Fibroblast of lung (primary cell): Measurements from ENCODE around the gene FKBP1A. TPM values are rescaled to one million over a fixed set of nuclear protein-coding genes. Genes with fewer than 3 reads are reported as not detected.
A peak's percentile ranks its signal among the peaks of the same experiment; 100 is the strongest.

Source experiments
- DNase-seq, 2 donors: peaks; one replicate each; pipeline versions ENCODE4 v3.0.0 to v3.0.0-alpha.2; 2010; ENCODE audit warnings: low read depth in 2 of 2
- H2AFZ ChIP-seq: 2 replicates; pipeline ENCODE4 v1.5.1; 2012; ENCODE audit warnings: low read length, control low read depth, inconsistent platforms
- H3K27ac ChIP-seq: 2 replicates; pipeline ENCODE4 v1.5.1; 2011; ENCODE audit warnings: low read length, control low read depth; ENCODE audit not compliant: insufficient read depth
- H3K27me3 ChIP-seq: 2 replicates; pipeline ENCODE4 v1.5.1; 2011; ENCODE audit warnings: mild to moderate bottlenecking, low read length; ENCODE audit not compliant: control insufficient read depth, insufficient read depth
- H3K36me3 ChIP-seq: 2 replicates; pipeline ENCODE4 v1.5.1; 2011; ENCODE audit warnings: low read length; ENCODE audit not compliant: control insufficient read depth, insufficient read depth
- H3K4me1 ChIP-seq: 2 replicates; pipeline ENCODE4 v1.5.1; 2011; ENCODE audit warnings: low read length; ENCODE audit not compliant: control insufficient read depth, insufficient read depth; ENCODE audit errors: extremely low read depth
- H3K4me2 ChIP-seq: 2 replicates; pipeline ENCODE4 v1.5.1; 2011; ENCODE audit warnings: low read length, control low read depth; ENCODE audit not compliant: insufficient read depth; ENCODE audit errors: extremely low read depth
- H3K4me3 ChIP-seq, 4 experiments: fragments of 200-600 bp in 1 of 4; sonication (generic) in 1 of 4; replicated peaks in 1 of 4; 2 replicates each; pipeline ENCODE4 v1.5.1; 2011 to 2016; ENCODE audit warnings: low read length in 4 of 4, low read depth in 3 of 4, mild to moderate bottlenecking in 3 of 4, control low read depth in 2 of 4, inconsistent platforms in 1 of 4, mixed read lengths in 1 of 4; ENCODE audit not compliant: insufficient read depth in 1 of 4; ENCODE audit errors: control extremely low read depth in 1 of 4
- H3K79me2 ChIP-seq: 2 replicates; pipeline ENCODE4 v1.5.1; 2012; ENCODE audit warnings: mild to moderate bottlenecking, low read length, inconsistent platforms; ENCODE audit not compliant: control insufficient read depth, insufficient read depth
- H3K9ac ChIP-seq: 2 replicates; pipeline ENCODE4 v1.5.1; 2011; ENCODE audit warnings: mild to moderate bottlenecking, low read length, control low read depth; ENCODE audit not compliant: insufficient read depth
- H3K9me3 ChIP-seq: 2 replicates; pipeline ENCODE4 v1.5.1; 2012; ENCODE audit warnings: low read depth, low read length; ENCODE audit not compliant: control insufficient read depth, insufficient read depth
- H4K20me1 ChIP-seq: 2 replicates; pipeline ENCODE4 v1.5.1; 2011; ENCODE audit warnings: low read length; ENCODE audit not compliant: control insufficient read depth, insufficient read depth; ENCODE audit errors: extremely low read depth
- CTCF ChIP-seq, 2 donors: IDR thresholded peaks in 1 of 2; conservative IDR thresholded peaks in 1 of 2; 1 replicate in 1 of 2; 2 replicates in 1 of 2; pipeline ENCODE4 v1.5.1; 2011 to 2012; ENCODE audit warnings: low read length in 2 of 2, control low read depth in 1 of 2, inconsistent platforms in 1 of 2, low read depth in 1 of 2, mild to moderate bottlenecking in 1 of 2
- EZH2 ChIP-seq: IDR thresholded peaks from 2 replicates; pipeline ENCODE4 v1.5.1; 2012; ENCODE audit warnings: low read length, control low read depth, mild to moderate bottlenecking; ENCODE audit errors: missing control alignments
- polyA plus RNA-seq, 2 donors: library from polyadenylated mRNA; depleted of rRNA in 1 of 2; stranded (reverse) in 1 of 2; unstranded in 1 of 2; fragments of >200 nt; gene quantifications; 2 replicates each; pipeline ENCODE4 v1.2.1, GENCODE V29; 2011 to 2012; ENCODE audit warnings: missing spikeins in 1 of 2
- total RNA-seq: library from RNA; depleted of rRNA; stranded (reverse); fragments of >200 nt; gene quantifications from 2 replicates; pipeline ENCODE4 v1.2.1, GENCODE V29; 2014

FKBP1A gene
- total and polyA plus RNA-seq, 2 donors (not counting 1 experiment from before 2014, with no cell fraction given), result 120 to 440 TPM

DNA sequence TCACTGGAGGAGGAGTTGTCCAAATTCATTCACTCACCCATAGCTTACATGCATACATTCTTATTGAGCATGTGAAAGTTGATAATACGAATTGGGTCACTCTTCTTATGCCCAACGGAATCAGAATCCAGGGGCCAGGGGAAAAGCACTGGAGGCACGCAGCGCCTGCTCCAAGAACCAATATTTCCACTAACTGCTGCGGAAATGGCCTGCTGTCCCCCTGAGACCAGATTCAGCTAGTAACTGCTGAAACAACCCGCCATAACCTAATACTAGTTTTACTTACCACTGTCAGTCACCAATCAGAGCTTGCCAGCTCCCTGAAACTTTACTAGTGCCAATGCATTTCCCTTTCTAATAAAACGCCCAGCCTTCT lies 641 bp upstream of the FKBP1A start:
- H3K9me3 ChIP-seq, result no peaks in the 10 kb centered on the region
- no peaks in the 10 kb centered on the region for H3K27me3 ChIP-seq
- TF ChIP-seq CTCF (conservative IDR thresholded peaks at IDR 0.05 in 1 of 2, IDR thresholded peaks at IDR 0.05 in 1 of 2; ENCODE audit: low read depth in 1 of 2, low read length in 2 of 2), result no peak
- TF ChIP-seq EZH2, result no peak
- DNase-seq, result no peak
- H3K27ac ChIP-seq, result peak overlapping the region; percentile 79
- H3K9ac ChIP-seq, result no peak overlapping the region
- H3K79me2 ChIP-seq, result peaks cover 42% of the 10 kb centered on the region
- H4K20me1 ChIP-seq, result no peaks in the 10 kb centered on the region
- H3K4me2 ChIP-seq, result peak overlapping the region; percentile 96
- peaks cover 16% of the 10 kb centered on the region for H3K4me1 ChIP-seq
- H3K36me3 ChIP-seq, result peaks cover 2% of the 10 kb centered on the region
- peak overlapping the region; percentile 92 for H2AFZ ChIP-seq
- H3K4me3 ChIP-seq, result peak overlapping the region; percentile 85 to 94 (median 92)

DNA sequence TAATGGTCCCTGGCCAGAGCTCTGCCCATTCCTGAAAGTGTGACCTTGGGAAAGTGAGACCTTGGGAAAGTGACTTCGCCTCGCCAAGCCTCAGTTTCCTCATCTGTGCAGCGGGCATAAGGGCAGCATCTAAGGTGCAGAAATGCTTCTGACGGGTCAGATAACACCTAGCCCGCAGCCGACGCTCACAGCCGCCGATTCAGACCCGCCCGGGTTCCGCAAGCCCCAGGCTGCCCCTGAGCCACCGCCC lies 486 bp downstream of the FKBP1A start:
- Histone ChIP-seq H2AFZ (no peak overlapping the region), H3K4me3 (peak overlapping the region; percentile 85 to 96 (median 92)), H4K20me1 (no peaks in the 10 kb centered on the region), H3K9me3 (no peaks in the 10 kb centered on the region), H3K27ac (peak overlapping the region; percentile 74), H3K4me1 (peaks cover 19% of the 10 kb centered on the region), H3K79me2 (peaks cover 53% of the 10 kb centered on the region), H3K27me3 (no peaks in the 10 kb centered on the region), H3K4me2 (peak overlapping the region; percentile 89), H3K36me3 (peaks cover 2% of the 10 kb centered on the region), H3K9ac (peak overlapping the region; percentile 73)
- no peak for DNase-seq
- no peak for TF ChIP-seq CTCF (conservative IDR thresholded peaks at IDR 0.05 in 1 of 2, IDR thresholded peaks at IDR 0.05 in 1 of 2; ENCODE audit: low read depth in 1 of 2, low read length in 2 of 2)
- no peak for TF ChIP-seq EZH2

GRCh38 chr20:1391640-1392442 lies 1.0 kb downstream of the FKBP1A start:
- Histone ChIP-seq H3K79me2 (peaks cover 59% of the 10 kb centered on the region), H2AFZ (no peak overlapping the region), H3K27ac (peak overlapping the region; percentile 74), H3K4me2 (peak overlapping the region; percentile 89), H3K4me3 (peak overlapping the region; percentile 85 to 96 (median 92)), H4K20me1 (no peaks in the 10 kb centered on the region), H3K4me1 (peaks cover 19% of the 10 kb centered on the region), H3K27me3 (no peaks in the 10 kb centered on the region), H3K9ac (peak overlapping the region; percentile 73), H3K36me3 (peaks cover 2% of the 10 kb centered on the region), H3K9me3 (no peaks in the 10 kb centered on the region)
- peak; percentile 48 to 63 for DNase-seq
- TF ChIP-seq CTCF (conservative IDR thresholded peaks at IDR 0.05 in 1 of 2, IDR thresholded peaks at IDR 0.05 in 1 of 2; ENCODE audit: low read depth in 1 of 2, low read length in 2 of 2) (no peak), EZH2 (no peak)
